Smooth muscle cell of the umbilical artery (primary cell): ENCODE data around the gene PCDHB14. TPM values are rescaled to one million over a fixed set of nuclear protein-coding genes. Genes with fewer than 3 reads are reported as not detected.

Experiments used
- total RNA-seq: library from RNA; depleted of rRNA; stranded (reverse); fragments of >200 nt; gene quantifications from 2 replicates; pipeline ENCODE4 v1.2.3, GENCODE V29; 2014

The PCDHB14 gene
- 0.42 and 1.5 TPM in 2 replicates for total RNA-seq

DNA sequence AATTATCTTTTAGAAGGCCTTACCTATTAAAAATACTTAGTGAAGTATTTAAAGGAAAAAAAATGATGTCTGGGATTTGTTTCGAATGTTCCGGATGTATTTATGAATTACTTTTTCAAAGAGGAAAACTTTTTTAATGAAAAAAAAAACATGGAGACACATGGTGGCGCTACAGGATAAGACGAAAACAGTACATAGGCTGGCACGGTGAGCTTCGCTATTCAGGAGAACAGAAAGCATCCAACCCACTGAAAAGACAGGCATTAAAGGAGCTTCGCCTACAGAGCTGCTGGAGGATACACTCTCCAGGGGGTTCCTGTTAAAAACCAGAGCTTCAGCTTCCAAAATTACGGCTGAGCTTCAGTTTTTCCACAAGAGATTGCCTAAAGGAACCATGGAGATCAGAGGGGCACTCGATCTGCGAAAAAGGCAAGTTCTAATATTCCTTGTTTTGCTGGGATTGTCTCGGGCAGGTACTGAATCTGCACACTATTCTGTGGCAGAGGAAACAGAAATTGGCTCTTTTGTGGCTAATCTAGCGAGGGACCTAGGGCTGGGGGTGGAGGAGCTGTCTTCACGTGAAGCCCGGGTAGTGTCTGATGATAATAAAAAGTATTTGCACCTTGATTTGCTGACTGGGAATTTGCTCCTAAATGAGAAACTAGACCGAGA, at the start of gene PCDHB14:
PCDHB14 (plus strand) TSS at position 232 of the 672 bp plus-strand sequence; CDS start at position 395, 163 bp downstream.

DNA sequence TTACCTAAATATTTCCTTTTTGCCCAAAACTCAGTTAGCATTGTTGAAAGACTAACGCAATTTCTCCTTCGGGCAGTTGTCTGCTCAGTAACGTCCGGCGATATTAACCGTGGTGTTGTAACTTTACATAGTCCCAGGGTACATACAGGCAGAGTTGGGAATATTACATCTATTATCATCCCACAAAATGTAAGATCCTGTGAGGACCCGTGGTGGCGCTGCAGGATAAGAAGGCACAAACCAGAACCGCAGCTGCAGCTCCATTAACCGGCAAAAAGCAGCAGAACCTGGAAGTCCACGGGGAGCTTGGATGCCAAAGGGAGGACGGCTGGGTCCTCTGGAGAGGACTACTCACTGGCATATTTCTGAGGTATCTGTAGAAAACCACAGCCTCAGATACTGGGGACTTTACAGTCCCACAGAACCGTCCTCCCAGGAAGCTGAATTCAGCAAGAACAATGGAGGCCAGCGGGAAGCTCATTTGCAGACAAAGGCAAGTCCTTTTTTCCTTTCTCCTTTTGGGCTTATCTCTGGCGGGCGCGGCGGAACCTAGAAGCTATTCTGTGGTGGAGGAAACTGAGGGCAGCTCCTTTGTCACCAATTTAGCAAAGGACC, 45.5 kb upstream of the PCDHB14 start, which contains the start of gene PCDHB8:
PCDHB8 (plus strand) TSS at position 214 of the 615 bp plus-strand sequence; CDS start at position 459, 245 bp downstream.

DNA sequence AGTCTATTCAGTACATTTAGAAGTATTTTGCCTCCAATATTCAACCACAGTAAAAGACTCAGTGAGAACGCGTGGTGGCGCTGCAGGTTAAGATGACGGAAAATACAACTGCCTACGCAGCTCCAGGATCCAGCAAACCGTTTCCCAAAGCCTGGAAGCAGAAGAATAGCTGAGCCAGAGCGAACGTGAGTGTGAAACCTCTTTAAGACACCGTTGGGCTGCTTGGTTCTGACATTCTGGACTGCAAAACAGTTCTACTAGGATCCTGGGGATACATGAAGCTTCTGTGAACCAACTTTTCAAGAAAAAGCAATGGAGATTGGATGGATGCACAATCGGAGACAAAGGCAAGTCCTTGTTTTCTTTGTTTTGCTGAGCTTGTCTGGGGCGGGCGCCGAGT, 40.9 kb upstream of the PCDHB14 start, which contains the start of gene PCDHB16:
PCDHB16 (plus strand) TSS at position 140 of the 400 bp plus-strand sequence; CDS start at position 313, 173 bp downstream.

DNA sequence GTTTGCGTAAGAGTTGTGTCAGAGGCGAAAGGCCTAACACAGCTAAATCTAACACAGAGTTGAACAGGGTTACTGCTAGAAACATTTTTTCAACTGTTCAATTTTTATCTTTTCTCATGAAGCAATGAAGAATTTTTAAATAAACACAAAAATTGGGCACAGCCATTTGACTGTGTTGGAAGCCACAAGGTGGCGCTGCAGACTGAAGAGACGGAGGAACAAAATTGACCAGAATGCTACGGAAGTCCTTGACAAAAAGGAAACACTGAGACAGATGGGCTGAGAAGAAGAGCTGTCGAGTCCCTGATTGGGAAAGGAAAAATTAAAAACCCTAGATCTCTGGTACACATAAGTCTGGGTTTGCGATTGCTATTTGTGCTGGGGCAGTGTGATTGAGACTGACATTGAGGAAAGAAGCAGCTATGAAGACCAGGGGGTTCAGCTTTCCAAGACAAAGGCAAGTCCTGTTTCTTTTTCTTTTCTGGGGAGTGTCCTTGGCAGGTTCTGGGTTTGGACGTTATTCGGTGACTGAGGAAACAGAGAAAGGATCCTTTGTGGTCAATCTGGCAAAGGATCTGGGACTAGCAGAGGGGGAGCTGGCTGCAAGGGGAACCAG, 36.1 kb upstream of the PCDHB14 start, which contains the start of gene PCDHB9:
PCDHB9 (plus strand) TSS at position 265 of the 616 bp plus-strand sequence; CDS start at position 423, 158 bp downstream.

DNA sequence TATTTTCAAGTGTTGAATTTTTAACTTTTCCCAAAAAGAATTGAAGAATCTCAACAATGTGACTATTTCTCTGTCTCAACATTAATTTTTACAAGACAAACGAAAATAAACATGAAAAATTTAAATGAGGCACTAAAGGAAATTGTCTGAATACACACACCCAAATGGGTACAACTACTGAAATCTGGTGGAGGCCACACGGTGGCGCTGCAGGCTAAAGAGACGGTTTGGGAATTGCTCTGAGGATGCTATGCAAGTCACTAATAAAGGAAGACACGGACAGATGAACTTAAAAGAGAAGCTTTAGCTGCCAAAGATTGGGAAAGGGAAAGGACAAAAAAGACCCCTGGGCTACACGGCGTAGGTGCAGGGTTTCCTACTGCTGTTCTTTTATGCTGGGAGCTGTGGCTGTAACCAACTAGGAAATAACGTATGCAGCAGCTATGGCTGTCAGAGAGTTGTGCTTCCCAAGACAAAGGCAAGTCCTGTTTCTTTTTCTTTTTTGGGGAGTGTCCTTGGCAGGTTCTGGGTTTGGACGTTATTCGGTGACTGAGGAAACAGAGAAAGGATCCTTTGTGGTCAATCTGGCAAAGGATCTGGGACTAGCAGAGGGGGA, 30.9 kb upstream of the PCDHB14 start, which contains the start of gene PCDHB10:
PCDHB10 (plus strand) TSS at position 244 of the 616 bp plus-strand sequence; CDS start at position 444, 200 bp downstream.

DNA sequence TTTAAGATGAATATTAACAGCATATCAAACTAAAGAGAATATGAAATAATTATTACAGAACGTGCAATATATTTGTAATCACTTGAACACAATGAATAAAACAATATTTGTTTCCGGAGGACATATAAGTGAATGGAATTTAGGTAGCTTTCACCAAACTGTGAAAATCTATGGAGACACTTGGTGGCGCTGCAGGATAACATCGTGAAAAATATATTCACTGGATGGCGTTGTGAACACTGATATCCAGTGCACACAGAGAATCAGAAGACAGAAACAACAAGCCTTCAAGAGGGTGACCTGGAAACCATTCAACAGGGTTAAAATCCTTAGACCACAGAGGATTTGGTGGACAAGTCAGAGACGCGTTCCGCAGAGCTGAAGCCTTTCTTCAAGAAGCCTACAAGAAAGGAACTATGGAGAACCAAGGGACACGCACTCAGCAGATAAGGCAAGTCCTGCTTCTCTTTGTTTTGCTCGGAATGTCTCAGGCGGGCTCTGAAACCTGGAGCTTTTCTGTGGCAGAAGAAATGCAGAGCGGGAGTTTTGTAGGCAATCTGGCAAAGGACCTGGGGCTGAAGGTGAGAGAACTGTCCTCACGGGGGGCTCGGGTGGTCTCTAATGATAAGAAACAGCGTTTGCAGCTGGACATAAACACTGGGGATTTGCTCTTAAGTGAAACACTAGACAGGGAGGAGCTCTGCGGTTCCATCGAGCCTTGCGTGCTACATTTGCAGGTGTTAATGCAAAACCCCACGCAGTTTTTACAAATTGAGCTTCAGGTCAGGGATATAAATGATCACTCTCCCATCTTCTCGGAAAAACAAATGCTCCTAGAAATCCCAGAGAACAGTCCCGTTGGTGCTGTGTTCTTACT, 23.5 kb upstream of the PCDHB14 start, which contains the start of gene PCDHB11:
PCDHB11 (plus strand) TSS at position 269 of the 877 bp plus-strand sequence; CDS start at position 417, 148 bp downstream.

DNA sequence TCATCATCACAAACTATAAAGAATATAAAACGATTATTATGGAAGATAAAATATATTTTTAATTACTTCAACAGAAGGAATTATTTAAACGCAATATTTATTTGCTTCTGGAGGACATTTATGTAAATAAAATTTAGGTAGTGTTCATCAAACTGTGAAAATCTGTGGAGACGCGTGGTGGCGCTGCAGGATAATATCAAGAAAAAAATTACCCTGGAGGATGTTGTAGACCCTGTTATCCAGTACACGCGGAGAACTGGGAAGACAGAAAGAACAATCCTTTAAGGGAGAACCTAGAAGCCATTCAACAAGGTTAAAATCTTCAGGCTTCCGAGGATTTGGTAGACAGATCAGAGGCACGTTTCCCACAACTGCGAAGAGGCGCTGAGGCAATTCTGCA, 14.7 kb upstream of the PCDHB14 start, which contains the start of gene PCDHB12:
PCDHB12 (plus strand) TSS at position 242 of the 400 bp plus-strand sequence. CDS start 189 bp downstream, outside the sequence.

DNA sequence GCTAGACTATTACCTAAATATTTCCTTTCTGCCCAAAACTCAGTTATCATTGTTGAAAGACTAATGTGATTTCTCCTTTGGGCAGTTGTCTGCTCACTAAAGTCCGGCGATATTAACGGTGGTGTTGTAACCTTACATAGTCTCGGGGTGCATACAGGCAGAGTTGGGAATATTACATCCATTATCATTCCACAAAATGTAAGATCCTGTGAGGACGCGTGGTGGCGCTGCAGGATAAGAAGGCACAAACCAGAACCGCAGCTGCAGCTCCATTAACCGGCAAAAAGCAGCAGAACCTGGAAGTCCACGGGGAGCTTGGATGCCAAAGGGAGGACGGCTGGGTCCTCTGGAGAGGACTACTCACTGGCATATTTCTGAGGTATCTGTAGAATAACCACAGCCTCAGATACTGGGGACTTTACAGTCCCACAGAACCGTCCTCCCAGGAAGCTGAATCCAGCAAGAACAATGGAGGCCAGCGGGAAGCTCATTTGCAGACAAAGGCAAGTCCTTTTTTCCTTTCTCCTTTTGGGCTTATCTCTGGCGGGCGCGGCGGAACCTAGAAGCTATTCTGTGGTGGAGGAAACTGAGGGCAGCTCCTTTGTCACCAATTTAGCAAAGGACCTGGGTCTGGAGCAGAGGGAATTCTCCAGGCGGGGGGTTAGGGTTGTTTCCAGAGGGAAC, 9.3 kb upstream of the PCDHB14 start, which contains the start of gene PCDHB13:
PCDHB13 (plus strand) TSS at position 264 of the 684 bp plus-strand sequence; CDS start at position 469, 205 bp downstream.

DNA sequence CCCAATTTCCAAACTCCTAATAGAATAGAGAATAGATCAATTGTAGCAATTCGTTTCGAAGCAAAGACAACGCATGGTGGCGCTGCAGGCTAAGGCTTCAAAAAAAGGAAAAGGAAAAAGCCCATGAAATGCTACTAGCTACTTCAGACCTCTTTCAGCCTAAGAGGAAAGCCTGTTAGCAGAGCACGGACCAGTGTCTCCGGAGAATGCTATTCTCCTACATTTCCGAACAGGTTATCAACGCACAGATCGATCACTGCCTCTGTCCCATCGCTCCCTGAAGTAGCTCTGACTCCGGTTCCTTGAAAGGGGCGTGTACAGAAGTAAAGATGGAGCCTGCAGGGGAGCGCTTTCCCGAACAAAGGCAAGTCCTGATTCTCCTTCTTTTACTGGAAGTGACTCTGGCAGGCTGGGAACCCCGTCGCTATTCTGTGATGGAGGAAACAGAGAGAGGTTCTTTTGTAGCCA, 22.1 kb downstream of the PCDHB14 start, which contains the start of gene PCDHB15:
PCDHB15 (plus strand) TSS at position 146 of the 468 bp plus-strand sequence; CDS start at position 330, 184 bp downstream.

Other genes with a start within 250 kb of the PCDHB14 start
- gene PCDHB1, start 172.0 kb upstream of the PCDHB14 start, total RNA-seq, result not detected in 2 replicates
- gene PCDHB2, start 128.7 kb upstream of the PCDHB14 start, total RNA-seq, result 0.59 and 0.74 TPM in 2 replicates
- gene PCDHB3, start 122.9 kb upstream of the PCDHB14 start, total RNA-seq, result 0.09 and 0.30 TPM in 2 replicates
- gene PCDHB4, start 101.5 kb upstream of the PCDHB14 start, total RNA-seq, result under 0.01 and 0.09 TPM in 2 replicates
- 0.60 and 1.8 TPM in 2 replicates for gene PCDHB5, start 88.1 kb upstream of the PCDHB14 start, total RNA-seq
- 0.14 and 0.30 TPM in 2 replicates for gene PCDHB6, start 73.3 kb upstream of the PCDHB14 start, total RNA-seq
- 0.18 and 0.89 TPM in 2 replicates for gene PCDHB7, start 50.7 kb upstream of the PCDHB14 start, total RNA-seq
- gene PCDHB8, start 45.6 kb upstream of the PCDHB14 start, total RNA-seq, result 0.05 and 0.89 TPM in 2 replicates
- gene PCDHB16, start 41.0 kb upstream of the PCDHB14 start, total RNA-seq, result 0.09 and 0.30 TPM in 2 replicates
- 0.18 and 0.30 TPM in 2 replicates for gene PCDHB9, start 36.2 kb upstream of the PCDHB14 start, total RNA-seq
- gene PCDHB10, start 31.0 kb upstream of the PCDHB14 start, total RNA-seq, result 0.42 and 0.59 TPM in 2 replicates
- gene PCDHB11, start 23.7 kb upstream of the PCDHB14 start, total RNA-seq, result 0.05 and 0.30 TPM in 2 replicates
- gene PCDHB12, start 14.6 kb upstream of the PCDHB14 start, total RNA-seq, result 0.05 and 0.30 TPM in 2 replicates
- gene PCDHB13, start 9.4 kb upstream of the PCDHB14 start, total RNA-seq, result 0.28 and 0.89 TPM in 2 replicates
- gene PCDHB15, start 22.1 kb downstream of the PCDHB14 start, total RNA-seq, result 0.28 and 0.59 TPM in 2 replicates
- 0.28 and 0.30 TPM in 2 replicates for gene SLC25A2, start 80.7 kb downstream of the PCDHB14 start, total RNA-seq
- gene TAF7, start 97.4 kb downstream of the PCDHB14 start, total RNA-seq, result 79.9 and 81.4 TPM in 2 replicates
- 0.69 and 0.89 TPM in 2 replicates for gene PCDHGA1, start 107.2 kb downstream of the PCDHB14 start, total RNA-seq
- gene PCDHGA2, start 115.4 kb downstream of the PCDHB14 start, total RNA-seq, result 3.5 and 3.9 TPM in 2 replicates
- 1.6 and 2.1 TPM in 2 replicates for gene PCDHGA3, start 120.5 kb downstream of the PCDHB14 start, total RNA-seq
- 3.3 TPM in 2 replicates for gene PCDHGB1, start 126.8 kb downstream of the PCDHB14 start, total RNA-seq
- 5.8 and 6.5 TPM in 2 replicates for gene PCDHGA4, start 131.7 kb downstream of the PCDHB14 start, total RNA-seq
- gene PCDHGB2, start 136.7 kb downstream of the PCDHB14 start, total RNA-seq, result 2.1 and 2.4 TPM in 2 replicates
- 0.89 and 0.92 TPM in 2 replicates for gene PCDHGA5, start 140.8 kb downstream of the PCDHB14 start, total RNA-seq
- 6.5 and 6.8 TPM in 2 replicates for gene PCDHGB3, start 146.9 kb downstream of the PCDHB14 start, total RNA-seq
- gene PCDHGA6, start 150.5 kb downstream of the PCDHB14 start, total RNA-seq, result 3.2 and 4.2 TPM in 2 replicates
- gene PCDHGA7, start 159.4 kb downstream of the PCDHB14 start, total RNA-seq, result 4.2 and 6.8 TPM in 2 replicates
- 25.5 and 27.3 TPM in 2 replicates for gene PCDHGB4, start 164.4 kb downstream of the PCDHB14 start, total RNA-seq
- gene PCDHGA8, start 169.3 kb downstream of the PCDHB14 start, total RNA-seq, result 2.8 and 3.0 TPM in 2 replicates
- gene PCDHGB5, start 174.6 kb downstream of the PCDHB14 start, total RNA-seq, result 30.9 and 34.3 TPM in 2 replicates
- 3.6 and 4.5 TPM in 2 replicates for gene PCDHGA9, start 179.4 kb downstream of the PCDHB14 start, total RNA-seq
- gene PCDHGB6, start 184.7 kb downstream of the PCDHB14 start, total RNA-seq, result 2.4 and 2.8 TPM in 2 replicates
- 6.8 and 8.6 TPM in 2 replicates for gene PCDHGA10, start 189.6 kb downstream of the PCDHB14 start, total RNA-seq
- gene PCDHGB7, start 194.3 kb downstream of the PCDHB14 start, total RNA-seq, result 8.3 and 10.1 TPM in 2 replicates
- 12.5 and 19.4 TPM in 2 replicates for gene PCDHGA11, start 197.7 kb downstream of the PCDHB14 start, total RNA-seq
- gene PCDHGA12, start 207.2 kb downstream of the PCDHB14 start, total RNA-seq, result 16.3 and 33.7 TPM in 2 replicates